22Rv1 (cell line): Measurements from ENCODE around the gene SERPINB5.

Experiments
- ZFX ChIP-seq: fragments of 450-650 bp; IDR thresholded peaks from 2 replicates; pipeline ENCODE4 v1.6.1; 2017; ENCODE audit warnings: antibody characterized with exemption, borderline replicate concordance
- TF ChIP-seq, protein P1 (sequence below): fragments of 450-650 bp; IDR thresholded peaks from 2 replicates; pipeline ENCODE4 v1.5.1; 2017; ENCODE audit warnings: mild to moderate bottlenecking

DNA sequence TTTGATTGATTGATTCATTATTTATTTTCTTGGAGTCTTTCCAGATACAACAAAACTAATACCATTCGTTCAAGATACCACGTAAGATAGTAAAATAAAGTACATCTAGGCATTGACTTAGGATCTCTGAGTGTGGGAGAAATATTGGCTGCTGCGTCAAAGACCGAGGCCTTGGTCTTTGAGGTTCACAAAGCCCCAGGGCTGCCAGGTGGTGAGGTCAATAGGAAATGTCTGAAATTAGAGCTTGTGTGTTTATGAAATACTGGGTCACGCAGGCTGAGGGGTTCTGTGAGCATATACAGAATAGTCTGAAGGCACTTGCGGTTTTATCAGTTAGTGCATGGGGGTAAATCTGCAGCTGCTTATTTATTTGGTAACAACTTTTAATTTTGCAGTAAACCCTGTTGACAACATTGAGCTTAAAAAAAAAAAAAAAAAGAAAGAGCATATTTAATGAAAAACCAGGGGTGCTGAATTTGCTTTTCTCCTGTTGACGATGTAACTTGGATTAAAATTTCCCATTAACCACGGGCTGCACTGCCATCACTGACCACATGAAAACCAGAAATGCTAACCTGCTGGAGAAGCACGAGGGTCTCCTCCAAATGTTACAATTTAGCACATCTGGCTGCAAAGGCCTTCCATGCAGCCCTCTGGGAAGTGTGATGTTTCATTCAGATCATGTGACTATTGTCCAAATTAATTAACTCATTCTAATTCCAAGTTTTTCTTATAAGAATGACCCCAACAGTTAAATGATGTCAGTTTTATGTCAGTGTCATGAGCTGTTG, 38.3 kb downstream of the SERPINB5 start:
- TF ChIP-seq, protein P1, sequence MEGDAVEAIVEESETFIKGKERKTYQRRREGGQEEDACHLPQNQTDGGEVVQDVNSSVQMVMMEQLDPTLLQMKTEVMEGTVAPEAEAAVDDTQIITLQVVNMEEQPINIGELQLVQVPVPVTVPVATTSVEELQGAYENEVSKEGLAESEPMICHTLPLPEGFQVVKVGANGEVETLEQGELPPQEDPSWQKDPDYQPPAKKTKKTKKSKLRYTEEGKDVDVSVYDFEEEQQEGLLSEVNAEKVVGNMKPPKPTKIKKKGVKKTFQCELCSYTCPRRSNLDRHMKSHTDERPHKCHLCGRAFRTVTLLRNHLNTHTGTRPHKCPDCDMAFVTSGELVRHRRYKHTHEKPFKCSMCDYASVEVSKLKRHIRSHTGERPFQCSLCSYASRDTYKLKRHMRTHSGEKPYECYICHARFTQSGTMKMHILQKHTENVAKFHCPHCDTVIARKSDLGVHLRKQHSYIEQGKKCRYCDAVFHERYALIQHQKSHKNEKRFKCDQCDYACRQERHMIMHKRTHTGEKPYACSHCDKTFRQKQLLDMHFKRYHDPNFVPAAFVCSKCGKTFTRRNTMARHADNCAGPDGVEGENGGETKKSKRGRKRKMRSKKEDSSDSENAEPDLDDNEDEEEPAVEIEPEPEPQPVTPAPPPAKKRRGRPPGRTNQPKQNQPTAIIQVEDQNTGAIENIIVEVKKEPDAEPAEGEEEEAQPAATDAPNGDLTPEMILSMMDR, result no peak
- TF ChIP-seq ZFX, result no peak
